ENCODE data around the gene THEMIS.

- TF ChIP-seq POLR2AphosphoS5 (IDR thresholded peaks at IDR 0.05; ENCODE audit: borderline replicate concordance, low read depth, low read length), result no peak
- TF ChIP-seq EZH2 (IDR thresholded peaks at IDR 0.05), result no peak
- TF ChIP-seq FOXP2 (optimal IDR thresholded peaks at IDR 0.05; ENCODE audit: control extremely low read depth, extremely low read length, insufficient read depth), result no peak
Measured at GRCh38 chr6:127832381-127832780, 68.5 kb downstream of the THEMIS start.
